ENCODE data around the gene CKAP4. TPM values are rescaled to one million over a fixed set of nuclear protein-coding genes. Genes with fewer than 3 reads are reported as not detected.

Gene CKAP4
- total RNA-seq, 1 donor from 2014 or later: 7.7 TPM

DNA sequence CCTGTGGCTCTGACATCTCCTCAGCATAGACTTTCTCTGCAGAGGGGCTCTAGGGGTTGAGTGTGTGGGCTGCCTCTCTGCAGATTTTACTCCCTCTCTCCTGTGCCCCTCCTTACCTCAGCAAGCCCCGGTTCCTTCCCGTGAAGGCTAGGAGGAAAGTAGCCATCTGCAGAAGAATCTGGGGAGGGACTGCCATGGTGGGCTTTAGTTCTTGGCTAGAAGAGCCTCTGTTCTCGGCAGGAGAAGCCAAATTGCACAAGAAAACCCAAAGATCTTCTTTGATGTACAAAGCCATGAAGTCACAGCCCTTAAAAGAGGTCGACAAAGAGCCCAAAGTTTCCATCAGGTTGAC lies 23.5 kb downstream of the CKAP4 start:
- Mint-ChIP-seq H3K4me1 (peaks cover 20% of the 10 kb centered on the region), H3K27me3 (peaks cover 10% of the 10 kb centered on the region), H3K27ac (no peak overlapping the region), H3K36me3 (ENCODE audit: low read depth) (no peaks in the 10 kb centered on the region), H3K9me3 (no peaks in the 10 kb centered on the region), H3K4me3 (no peak overlapping the region)
- intact Hi-C loops (cut with micrococcal nuclease): loop anchor here (1.0 kb wide), 1 partner anchor 804 kb away; no protein-coding TSS in a partner anchor
- DNase-seq: no peak

DNA sequence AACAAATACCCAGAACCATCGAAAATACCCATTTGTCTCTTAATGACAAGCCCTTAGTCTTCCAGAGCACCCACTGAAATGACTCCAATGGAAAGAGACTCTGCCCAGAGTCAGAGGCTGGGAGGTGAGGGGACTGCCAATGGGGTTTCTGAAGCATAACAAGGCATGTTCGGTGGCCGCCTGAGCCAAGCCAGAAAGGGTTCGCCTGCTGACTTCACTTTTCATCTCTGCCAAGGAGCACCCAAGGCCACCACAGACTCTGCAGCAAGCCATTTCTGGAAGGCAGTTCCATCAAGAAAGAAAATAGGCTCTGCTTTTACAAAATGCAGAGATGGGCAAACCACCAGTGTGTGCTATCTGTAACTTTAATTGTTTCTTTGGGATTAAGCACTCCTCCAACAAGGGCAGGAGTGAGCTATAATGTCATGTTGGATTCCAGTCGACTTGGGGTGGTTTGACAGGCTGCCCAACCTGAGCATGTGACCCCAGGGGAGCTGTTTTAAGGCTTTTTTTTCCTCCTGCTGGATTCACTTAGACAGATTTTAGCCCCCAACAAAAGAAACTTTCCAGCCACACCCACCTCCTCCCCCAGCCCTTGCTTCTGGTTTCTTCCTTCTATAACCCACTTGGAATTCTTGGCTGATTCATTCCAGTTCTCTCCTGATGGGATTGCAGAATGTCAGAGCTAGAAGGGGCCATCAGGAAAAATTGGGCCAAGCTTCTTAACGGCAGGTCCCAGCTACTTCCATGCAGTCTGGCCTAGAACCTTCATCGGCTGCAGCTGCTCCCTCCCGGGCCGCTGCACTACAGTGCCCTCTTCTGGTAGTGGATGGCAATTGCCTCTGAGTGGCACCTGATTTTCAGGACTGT lies 24.1 kb downstream of the CKAP4 start:
- intact Hi-C loops (cut with micrococcal nuclease): loop anchor here (1.0 kb wide), 1 partner anchor 803 kb away; no protein-coding TSS in a partner anchor
- H3K4me1 Mint-ChIP-seq: peaks cover 20% of the 10 kb centered on the region
- no peak overlapping the region for H3K27ac Mint-ChIP-seq

DNA sequence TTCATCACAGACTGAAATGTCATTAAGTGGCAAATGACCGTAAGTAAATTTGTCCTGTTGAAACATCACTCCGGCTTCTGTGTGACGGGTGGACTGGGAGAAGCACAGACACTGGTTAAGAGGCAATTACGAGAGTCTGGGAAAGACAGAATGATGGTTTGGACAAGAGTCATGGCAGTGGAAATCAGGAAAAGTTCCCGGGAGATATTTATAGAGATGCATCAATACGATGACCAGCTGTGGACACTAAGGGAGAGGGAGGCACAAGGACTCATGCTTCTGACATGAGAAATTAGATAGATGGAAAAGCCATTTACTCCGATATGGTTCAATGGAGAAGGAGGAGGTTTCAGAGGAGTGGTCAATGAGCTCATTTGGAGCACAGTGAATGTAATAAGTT lies 27.3 kb downstream of the CKAP4 start:
- no peak overlapping the region for H3K4me3 Mint-ChIP-seq
- peaks cover 9% of the 10 kb centered on the region for H3K4me1 Mint-ChIP-seq
- intact Hi-C loops (cut with micrococcal nuclease): no loop called here

More for the DNA sequence above, 24.1 kb downstream of the CKAP4 start:
- H3K9me3 Mint-ChIP-seq: no peaks in the 10 kb centered on the region
- H3K36me3 Mint-ChIP-seq (ENCODE audit: low read depth): no peaks in the 10 kb centered on the region
- no peak overlapping the region for H3K4me3 Mint-ChIP-seq
- H3K27me3 Mint-ChIP-seq: peaks cover 11% of the 10 kb centered on the region
- DNase-seq: peak; percentile 93

DNA sequence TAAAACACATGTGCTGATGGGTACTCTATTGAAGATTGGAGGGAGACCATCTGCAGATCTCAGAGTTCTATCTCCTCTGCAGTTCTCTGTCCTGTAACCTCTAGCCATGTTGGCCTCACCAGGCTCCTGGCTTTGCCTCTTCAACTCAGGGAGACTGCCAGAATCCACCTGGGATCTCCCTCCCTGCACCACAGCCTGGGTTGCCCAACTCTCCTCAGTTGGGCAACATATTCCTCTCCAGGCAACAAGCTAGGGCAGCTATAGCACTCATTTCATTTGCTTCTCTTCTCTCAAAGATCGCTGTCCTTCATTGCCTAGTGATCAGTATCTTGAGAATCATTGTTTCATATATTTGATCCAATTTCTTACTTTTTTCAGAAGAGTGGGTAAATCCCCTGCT lies 28.8 kb downstream of the CKAP4 start:
- DNase-seq: no peak
- Mint-ChIP-seq H3K9me3 (no peaks in the 10 kb centered on the region), H3K36me3 (ENCODE audit: low read depth) (no peaks in the 10 kb centered on the region), H3K4me3 (no peak overlapping the region), H3K27me3 (peaks cover 20% of the 10 kb centered on the region), H3K27ac (no peak overlapping the region), H3K4me1 (peaks cover 7% of the 10 kb centered on the region)
- intact Hi-C loops (cut with micrococcal nuclease): no loop called here

More for the DNA sequence above, 27.3 kb downstream of the CKAP4 start:
- H3K36me3 Mint-ChIP-seq (ENCODE audit: low read depth): no peaks in the 10 kb centered on the region
- H3K27me3 Mint-ChIP-seq: peaks cover 20% of the 10 kb centered on the region
- H3K9me3 Mint-ChIP-seq: no peaks in the 10 kb centered on the region
- DNase-seq: no peak
- H3K27ac Mint-ChIP-seq: no peak overlapping the region

DNA sequence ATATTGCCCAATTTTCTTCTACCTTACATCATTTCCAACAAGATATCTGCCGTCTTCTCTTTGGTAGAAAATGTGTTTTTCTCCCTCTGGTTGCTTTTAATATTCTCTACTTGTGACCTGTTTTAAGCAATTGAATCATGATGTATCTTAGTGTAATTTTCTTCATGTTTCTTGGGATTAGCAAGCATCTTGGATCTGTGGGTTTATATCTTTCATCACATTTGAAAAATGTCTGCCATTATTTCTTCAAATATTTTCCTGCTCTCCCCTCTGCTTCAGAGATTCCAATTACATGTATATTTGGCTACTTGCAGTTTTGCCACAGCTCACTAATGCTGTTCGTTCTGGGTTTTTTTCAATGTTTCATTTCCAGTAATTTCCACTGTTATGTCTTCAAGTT lies 30.1 kb downstream of the CKAP4 start:
- H3K27me3 Mint-ChIP-seq: peaks cover 23% of the 10 kb centered on the region
- H3K4me1 Mint-ChIP-seq: peaks cover 7% of the 10 kb centered on the region
- DNase-seq: no peak
- no peaks in the 10 kb centered on the region for H3K9me3 Mint-ChIP-seq
- intact Hi-C loops (cut with micrococcal nuclease): no loop called here
- H3K4me3 Mint-ChIP-seq: no peak overlapping the region
- no peak overlapping the region for H3K27ac Mint-ChIP-seq
- H3K36me3 Mint-ChIP-seq (ENCODE audit: low read depth): no peaks in the 10 kb centered on the region

DNA sequence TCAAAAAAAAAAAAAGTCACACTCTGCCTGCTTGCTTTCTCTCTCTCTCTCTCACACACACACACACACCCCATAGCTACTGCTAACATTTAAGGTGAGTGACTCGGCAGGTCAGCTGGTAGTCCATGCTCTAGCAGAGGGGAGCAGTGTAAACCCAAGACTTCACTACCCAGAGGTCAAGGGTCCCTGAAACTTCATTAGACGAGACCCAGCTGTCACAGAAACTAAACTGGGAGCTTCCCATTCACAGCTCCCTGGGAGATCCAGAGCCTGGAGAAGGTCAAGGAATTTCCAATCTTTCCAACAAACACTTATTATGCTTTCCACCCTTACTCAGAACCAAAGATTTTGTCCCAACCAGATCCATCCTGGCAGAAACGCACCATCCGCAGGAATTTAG lies 33.2 kb downstream of the CKAP4 start:
- no peak for DNase-seq
- Mint-ChIP-seq H3K36me3 (ENCODE audit: low read depth) (no peaks in the 10 kb centered on the region), H3K4me1 (no peaks in the 10 kb centered on the region), H3K4me3 (no peak overlapping the region), H3K9me3 (no peaks in the 10 kb centered on the region), H3K27ac (no peak overlapping the region), H3K27me3 (peaks cover 30% of the 10 kb centered on the region)
- intact Hi-C loops (cut with micrococcal nuclease): no loop called here

DNA sequence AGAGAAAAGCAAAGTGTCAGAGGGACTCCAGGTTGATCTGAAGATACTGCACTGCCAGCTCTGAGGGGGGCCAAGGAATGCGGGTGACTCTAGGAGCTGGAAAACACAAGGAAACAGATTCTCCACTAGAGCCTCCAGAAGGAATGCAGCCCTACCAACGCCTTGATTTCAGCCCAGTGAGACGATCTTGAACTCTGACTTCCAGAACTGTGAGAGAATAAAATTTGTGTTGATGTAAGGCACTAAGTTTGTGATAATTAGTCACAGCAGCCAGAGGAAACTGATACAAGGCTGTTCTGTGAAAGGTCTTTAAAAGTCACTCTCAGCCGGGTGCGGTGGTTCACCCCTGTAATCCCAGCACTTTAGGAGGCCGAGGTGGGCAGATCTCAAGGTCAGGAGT lies 34.2 kb downstream of the CKAP4 start:
- Mint-ChIP-seq H3K9me3 (no peaks in the 10 kb centered on the region), H3K27ac (no peak overlapping the region), H3K4me3 (no peak overlapping the region), H3K27me3 (peaks cover 34% of the 10 kb centered on the region), H3K4me1 (no peaks in the 10 kb centered on the region), H3K36me3 (ENCODE audit: low read depth) (no peaks in the 10 kb centered on the region)
- DNase-seq: no peak
- intact Hi-C loops (cut with micrococcal nuclease): no loop called here

DNA sequence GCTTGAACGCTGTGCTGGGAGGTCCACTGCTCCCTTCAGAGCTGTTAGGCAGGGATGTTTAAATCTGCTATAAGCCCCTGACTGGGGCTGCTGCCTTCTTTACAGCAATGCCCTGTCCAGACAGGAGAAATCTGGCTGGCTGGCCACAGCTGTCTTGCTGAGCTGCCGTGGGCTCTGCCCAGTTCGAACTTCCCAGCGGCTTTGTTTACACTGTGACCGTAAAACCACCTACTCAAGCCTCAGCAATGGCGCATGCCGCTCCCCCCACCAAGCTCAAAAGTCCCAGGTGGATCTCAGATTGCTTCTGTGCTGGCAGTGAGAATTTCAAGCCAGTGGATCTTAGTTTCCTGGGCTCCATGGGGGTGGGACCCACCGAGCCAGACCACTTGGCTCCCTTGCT lies 35.8 kb downstream of the CKAP4 start:
- intact Hi-C loops (cut with micrococcal nuclease): no loop called here
- Mint-ChIP-seq H3K27ac (no peak overlapping the region), H3K4me1 (no peaks in the 10 kb centered on the region), H3K4me3 (no peak overlapping the region), H3K9me3 (peaks cover 4% of the 10 kb centered on the region), H3K36me3 (ENCODE audit: low read depth) (no peaks in the 10 kb centered on the region), H3K27me3 (peaks cover 43% of the 10 kb centered on the region)
- no peak for DNase-seq

DNA sequence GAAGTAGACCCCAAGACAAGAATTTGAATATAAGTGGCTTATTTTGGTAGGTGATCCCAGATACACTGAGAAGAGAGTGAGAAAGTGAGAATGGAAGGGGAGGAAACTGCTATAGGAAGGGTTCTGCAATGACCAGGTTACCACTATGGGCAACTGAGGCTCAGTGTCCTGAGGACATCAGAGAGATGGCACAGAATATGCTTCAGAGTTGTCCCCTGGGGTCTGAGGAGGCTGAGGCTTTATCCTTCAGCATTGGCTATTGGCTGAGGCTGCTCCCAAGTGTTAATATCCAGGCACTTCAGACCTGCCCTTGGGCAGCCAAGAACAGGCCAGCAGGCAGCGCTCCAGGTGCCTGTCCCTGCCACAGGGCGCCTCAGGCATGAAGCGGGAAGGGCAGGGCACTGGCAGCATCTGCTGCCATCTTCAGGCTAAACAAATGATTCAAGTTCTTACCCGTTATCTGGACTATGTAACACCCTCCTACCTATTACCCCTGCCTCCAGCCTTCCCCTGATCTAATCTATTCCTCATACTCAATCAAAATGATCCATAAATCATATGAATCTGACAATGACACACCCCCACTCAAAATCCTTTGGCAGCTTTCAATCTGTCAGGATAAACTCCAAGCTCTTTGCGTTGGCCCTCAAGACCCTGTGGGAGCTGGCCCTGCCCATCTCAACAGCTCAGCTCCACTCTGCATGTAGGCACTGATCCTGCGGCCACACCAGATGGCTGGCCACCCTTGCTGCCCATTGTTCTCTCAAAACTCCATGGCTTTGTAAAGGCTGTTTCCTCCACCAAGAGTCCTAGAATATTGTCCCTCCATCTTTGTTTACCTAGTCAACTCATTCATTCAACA lies 42.4 kb downstream of the CKAP4 start:
- no peak overlapping the region for H3K27ac Mint-ChIP-seq
- H3K4me1 Mint-ChIP-seq: no peaks in the 10 kb centered on the region
- H3K27me3 Mint-ChIP-seq: peaks cover 36% of the 10 kb centered on the region
- no peak overlapping the region for H3K4me3 Mint-ChIP-seq
- peaks cover 4% of the 10 kb centered on the region for H3K9me3 Mint-ChIP-seq
- no peak for DNase-seq
- intact Hi-C loops (cut with micrococcal nuclease): no loop called here
- H3K36me3 Mint-ChIP-seq (ENCODE audit: low read depth): no peaks in the 10 kb centered on the region

DNA sequence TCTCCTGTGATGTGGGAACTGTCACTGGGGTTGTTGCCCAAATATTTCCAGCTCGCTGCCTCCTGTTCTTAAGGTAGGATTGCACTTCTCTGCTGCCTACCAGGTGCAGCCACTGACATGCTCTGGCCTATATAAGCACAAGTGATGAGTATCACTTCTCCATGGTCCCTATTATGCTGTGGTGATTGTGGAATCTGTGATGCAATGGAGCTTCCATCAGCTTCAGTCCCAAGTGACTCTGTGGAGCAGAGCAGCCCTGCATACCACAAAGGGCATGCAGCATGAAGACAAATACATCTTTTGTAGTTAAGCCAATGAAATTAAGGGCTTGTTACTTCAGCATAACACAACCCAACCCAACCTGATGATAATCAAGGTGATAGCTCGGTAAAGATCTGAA lies 43.5 kb downstream of the CKAP4 start:
- no peak for DNase-seq
- Mint-ChIP-seq H3K4me1 (no peaks in the 10 kb centered on the region), H3K9me3 (peaks cover 4% of the 10 kb centered on the region), H3K4me3 (no peak overlapping the region), H3K27ac (no peak overlapping the region), H3K36me3 (ENCODE audit: low read depth) (no peaks in the 10 kb centered on the region), H3K27me3 (peaks cover 25% of the 10 kb centered on the region)
- intact Hi-C loops (cut with micrococcal nuclease): no loop called here

DNA sequence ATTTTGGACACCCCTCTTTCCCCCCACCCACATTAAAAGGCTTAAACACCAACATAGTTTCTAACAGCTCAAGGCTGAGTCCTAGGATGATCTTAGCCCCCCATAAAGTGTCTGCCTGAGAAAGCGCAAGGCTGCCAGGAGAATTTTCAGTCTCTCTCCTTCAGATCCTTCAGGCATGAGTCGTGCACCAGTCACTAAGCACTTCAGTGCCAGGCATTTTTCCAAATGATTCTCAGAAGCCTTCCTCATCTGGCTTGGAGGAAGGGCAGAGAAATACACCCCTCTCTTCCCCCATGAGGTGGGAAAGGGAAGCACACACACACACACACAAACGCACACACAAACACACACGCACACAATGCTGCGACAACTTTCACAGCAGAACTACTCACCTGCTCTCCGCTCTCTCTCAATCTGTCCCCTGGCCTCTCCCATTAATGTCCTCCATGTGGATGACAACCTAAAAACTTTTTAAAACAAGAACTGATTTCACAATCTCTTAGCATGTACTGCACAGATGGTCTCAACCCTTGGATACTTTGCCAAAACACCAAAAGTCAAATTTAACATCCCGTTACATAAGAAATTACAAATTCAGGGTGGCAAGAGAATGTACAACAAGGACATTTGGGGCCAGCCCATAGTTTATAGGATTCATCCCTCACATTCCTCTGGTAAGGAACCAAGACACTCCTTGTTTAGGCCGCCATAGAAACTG lies 49.8 kb downstream of the CKAP4 start:
- peaks cover 1% of the 10 kb centered on the region for H3K27me3 Mint-ChIP-seq
- no peaks in the 10 kb centered on the region for H3K9me3 Mint-ChIP-seq
- intact Hi-C loops (cut with micrococcal nuclease): no loop called here
- H3K4me1 Mint-ChIP-seq: no peaks in the 10 kb centered on the region
- H3K4me3 Mint-ChIP-seq: no peak overlapping the region
- no peaks in the 10 kb centered on the region for H3K36me3 Mint-ChIP-seq (ENCODE audit: low read depth)
- no peak for DNase-seq
- no peak overlapping the region for H3K27ac Mint-ChIP-seq

DNA sequence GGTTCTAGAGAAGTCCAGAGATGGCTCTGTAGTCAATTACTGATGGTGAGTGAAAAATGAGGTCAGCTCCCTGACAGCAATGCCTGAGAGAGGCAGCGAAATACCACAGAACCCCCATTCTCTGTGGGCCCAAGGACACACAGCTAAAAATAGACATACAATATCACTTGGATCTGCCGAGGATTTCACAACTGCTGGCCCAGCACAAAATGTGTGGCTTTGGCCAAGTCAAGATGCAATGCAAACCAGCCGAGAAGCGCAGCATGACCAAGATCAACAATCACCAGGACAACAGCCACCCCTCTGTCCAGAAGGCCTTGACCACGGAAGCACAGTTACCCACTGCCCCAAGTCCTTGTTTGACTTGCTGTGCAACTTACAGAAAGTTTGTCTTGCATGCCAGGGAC lies 52.2 kb downstream of the CKAP4 start:
- Mint-ChIP-seq H3K9me3 (no peaks in the 10 kb centered on the region), H3K4me3 (no peak overlapping the region), H3K36me3 (ENCODE audit: low read depth) (no peaks in the 10 kb centered on the region), H3K27me3 (peaks cover 1% of the 10 kb centered on the region), H3K27ac (no peak overlapping the region), H3K4me1 (no peaks in the 10 kb centered on the region)
- DNase-seq: no peak
- intact Hi-C loops (cut with micrococcal nuclease): no loop called here

DNA sequence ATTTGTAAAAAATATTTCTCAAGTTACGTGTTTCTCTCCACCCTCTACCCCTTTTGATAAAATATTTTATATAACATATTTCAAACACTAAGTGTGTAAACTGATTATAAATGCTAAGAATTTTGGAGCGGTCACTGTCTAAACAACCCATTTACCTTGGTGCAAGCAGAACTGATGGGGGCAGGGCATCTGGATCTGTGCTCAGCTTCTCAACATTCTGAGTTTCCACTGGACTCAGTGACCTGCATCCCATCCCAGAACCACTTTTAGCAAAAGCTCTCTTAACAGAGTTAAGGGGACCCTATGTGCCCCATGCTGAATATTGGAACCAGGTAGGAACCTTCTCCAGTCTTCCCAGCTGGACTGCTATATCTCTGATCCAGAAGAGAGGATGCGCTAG lies 53.5 kb downstream of the CKAP4 start:
- no peaks in the 10 kb centered on the region for H3K36me3 Mint-ChIP-seq (ENCODE audit: low read depth)
- no peak overlapping the region for H3K4me3 Mint-ChIP-seq
- no peaks in the 10 kb centered on the region for H3K9me3 Mint-ChIP-seq
- peaks cover 1% of the 10 kb centered on the region for H3K27me3 Mint-ChIP-seq
- no peak overlapping the region for H3K27ac Mint-ChIP-seq
- DNase-seq: no peak
- intact Hi-C loops (cut with micrococcal nuclease): no loop called here
- H3K4me1 Mint-ChIP-seq: no peaks in the 10 kb centered on the region
